GM12865 (cell line): ENCODE data around the gene N4BP2L2.
"Not testable (repeated sequence)": the region's sequence is repeated elsewhere in the genome, so short reads cannot be mapped to it uniquely, and the experiment has no call there.

Experiments used
- DNase-seq: peaks from one replicate; pipeline ENCODE4 v3.0.0; 2010; ENCODE audit warnings: low read depth
- H3K4me3 ChIP-seq: 2 replicates; pipeline ENCODE4 v1.5.1; 2011; ENCODE audit warnings: mild to moderate bottlenecking, low read depth, low read length, control low read depth
- TF ChIP-seq, protein P1 (sequence below): IDR thresholded peaks from 2 replicates; pipeline ENCODE4 v1.5.1; 2011; ENCODE audit warnings: low read length, control low read depth, low read depth, inconsistent platforms; ENCODE audit not compliant: insufficient read depth; ENCODE audit errors: missing control alignments

Gene N4BP2L2

GRCh38 chr13:32582281-32582680 lies 43.7 kb upstream of the N4BP2L2 start:
- H3K4me3 ChIP-seq = no peak overlapping the region
- DNase-seq = no peak

GRCh38 chr13:32581177-32581786 lies 42.7 kb upstream of the N4BP2L2 start:
- no peak overlapping the region for H3K4me3 ChIP-seq
- DNase-seq = peak; percentile 29
- TF ChIP-seq, protein P1, sequence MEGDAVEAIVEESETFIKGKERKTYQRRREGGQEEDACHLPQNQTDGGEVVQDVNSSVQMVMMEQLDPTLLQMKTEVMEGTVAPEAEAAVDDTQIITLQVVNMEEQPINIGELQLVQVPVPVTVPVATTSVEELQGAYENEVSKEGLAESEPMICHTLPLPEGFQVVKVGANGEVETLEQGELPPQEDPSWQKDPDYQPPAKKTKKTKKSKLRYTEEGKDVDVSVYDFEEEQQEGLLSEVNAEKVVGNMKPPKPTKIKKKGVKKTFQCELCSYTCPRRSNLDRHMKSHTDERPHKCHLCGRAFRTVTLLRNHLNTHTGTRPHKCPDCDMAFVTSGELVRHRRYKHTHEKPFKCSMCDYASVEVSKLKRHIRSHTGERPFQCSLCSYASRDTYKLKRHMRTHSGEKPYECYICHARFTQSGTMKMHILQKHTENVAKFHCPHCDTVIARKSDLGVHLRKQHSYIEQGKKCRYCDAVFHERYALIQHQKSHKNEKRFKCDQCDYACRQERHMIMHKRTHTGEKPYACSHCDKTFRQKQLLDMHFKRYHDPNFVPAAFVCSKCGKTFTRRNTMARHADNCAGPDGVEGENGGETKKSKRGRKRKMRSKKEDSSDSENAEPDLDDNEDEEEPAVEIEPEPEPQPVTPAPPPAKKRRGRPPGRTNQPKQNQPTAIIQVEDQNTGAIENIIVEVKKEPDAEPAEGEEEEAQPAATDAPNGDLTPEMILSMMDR = peak; percentile 27

More at GRCh38 chr13:32582281-32582680, 43.7 kb upstream of the N4BP2L2 start:
- TF ChIP-seq, protein P1 = no peak

- H3K4me3 ChIP-seq = no peak overlapping the region
- DNase-seq = no peak
- TF ChIP-seq, protein P1 = no peak
Measured at GRCh38 chr13:32577032-32577431, 38.4 kb upstream of the N4BP2L2 start.

DNA sequence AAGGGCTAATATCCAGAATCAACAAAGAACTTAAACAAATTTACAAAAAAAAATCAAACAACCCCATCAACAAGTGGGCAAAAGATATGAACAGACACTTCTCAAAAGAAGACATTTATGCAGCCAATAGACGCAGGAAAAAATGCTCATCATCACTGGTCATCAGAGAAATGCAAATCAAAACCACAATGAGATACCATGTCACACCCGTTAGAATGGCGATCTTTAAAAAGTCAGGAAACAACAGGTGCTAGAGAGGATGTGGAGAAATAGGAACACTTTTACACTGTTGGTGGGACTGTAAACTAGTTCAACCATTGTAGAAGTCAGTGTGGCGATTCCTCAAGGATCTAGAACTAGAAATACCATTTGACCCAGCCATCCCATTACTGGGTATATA lies 37.1 kb upstream of the N4BP2L2 start:
- not testable (repeated sequence) for H3K4me3 ChIP-seq, DNase-seq

DNA sequence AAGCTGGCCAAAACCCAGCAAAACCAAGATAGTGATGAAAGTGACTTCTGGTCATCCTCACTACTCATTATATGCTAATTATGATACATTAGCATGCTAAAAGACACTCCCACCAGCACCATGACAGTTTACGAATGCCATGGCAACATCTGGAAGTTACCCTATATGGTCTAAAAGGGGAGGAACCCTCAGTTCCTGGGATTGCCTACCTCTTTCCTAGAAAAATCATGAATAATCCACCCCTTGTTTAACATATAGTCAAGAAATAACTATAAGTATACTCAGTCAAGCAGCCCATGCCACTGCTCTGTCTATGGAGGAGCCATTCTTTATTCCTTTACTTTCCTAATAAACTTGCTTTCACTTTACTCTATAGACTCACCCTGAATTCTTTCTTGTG lies 22.2 kb upstream of the N4BP2L2 start:
- not testable (repeated sequence) for DNase-seq

GRCh38 chr13:32555613-32556012 lies 17.0 kb upstream of the N4BP2L2 start:
- no peak for DNase-seq
- no peak overlapping the region for H3K4me3 ChIP-seq
- TF ChIP-seq, protein P1 = no peak

More for the DNA sequence above, 22.2 kb upstream of the N4BP2L2 start:
- not testable (repeated sequence) for H3K4me3 ChIP-seq

DNA sequence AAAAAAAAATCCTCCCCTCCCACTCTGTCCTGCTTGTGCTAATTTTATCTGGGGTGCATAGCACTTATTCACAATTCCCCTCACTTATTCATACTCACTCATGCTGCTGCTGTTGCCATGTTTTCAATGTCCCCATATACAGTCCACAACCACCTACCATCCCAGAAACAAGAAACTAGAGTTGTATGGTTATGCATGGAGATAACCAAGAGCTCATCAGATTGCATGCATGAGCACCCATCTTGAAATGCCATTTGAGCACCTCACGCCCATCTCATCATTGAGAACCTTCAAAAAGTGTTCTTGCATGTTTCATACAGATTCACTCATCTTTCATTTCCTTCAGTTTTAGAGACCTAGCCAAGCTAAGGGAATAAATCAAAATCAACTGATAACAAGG lies 15.1 kb upstream of the N4BP2L2 start:
- peak; percentile 38 for DNase-seq
- TF ChIP-seq, protein P1 = no peak
- H3K4me3 ChIP-seq = no peak overlapping the region

- no peak overlapping the region for H3K4me3 ChIP-seq
- no peak for DNase-seq
- TF ChIP-seq, protein P1 = no peak
Measured at GRCh38 chr13:32549788-32550187, 11.2 kb upstream of the N4BP2L2 start.
